Trophoblast cell (in vitro differentiated cells and primary cell): ENCODE results near the gene AGAP6.
"Not testable (repeated sequence)": the region's sequence is repeated elsewhere in the genome, so short reads cannot be mapped to it uniquely, and the experiment has no call there.

Source experiments
- DNase-seq, 2 donors: peaks; one replicate each; pipeline ENCODE4 v3.0.0-alpha.2; 2016
- H2AFZ ChIP-seq: 2 replicates; pipeline ENCODE4 v1.6.1; 2013; ENCODE audit warnings: low read length, moderate library complexity, mild to moderate bottlenecking; ENCODE audit not compliant: insufficient read depth, poor library complexity
- H2AK5ac ChIP-seq: 2 replicates; pipeline ENCODE4 v1.6.1; 2013; ENCODE audit warnings: mild to moderate bottlenecking, low read length
- H2BK120ac ChIP-seq: 2 replicates; pipeline ENCODE4 v1.6.1; 2013; ENCODE audit warnings: low read length, mild to moderate bottlenecking, moderate library complexity; ENCODE audit not compliant: insufficient read depth, poor library complexity
- H2BK12ac ChIP-seq: 2 replicates; pipeline ENCODE4 v1.6.1; 2013; ENCODE audit warnings: mild to moderate bottlenecking, low read length, moderate library complexity
- H2BK5ac ChIP-seq: 2 replicates; pipeline ENCODE4 v1.6.1; 2013; ENCODE audit warnings: low read length, low read depth, moderate library complexity, mild to moderate bottlenecking; ENCODE audit not compliant: poor library complexity
- H3K14ac ChIP-seq: 2 replicates; pipeline ENCODE4 v1.6.1; 2013; ENCODE audit warnings: mild to moderate bottlenecking, low read length
- H3K18ac ChIP-seq: 2 replicates; pipeline ENCODE4 v1.6.1; 2013; ENCODE audit warnings: mild to moderate bottlenecking, low read length
- H3K23ac ChIP-seq: 2 replicates; pipeline ENCODE4 v1.6.1; 2013; ENCODE audit warnings: low read length
- H3K27ac ChIP-seq: 2 replicates; pipeline ENCODE4 v1.5.1; 2013; ENCODE audit warnings: low read depth, mild to moderate bottlenecking, inconsistent platforms, low read length, moderate library complexity
- H3K27me3 ChIP-seq: 2 replicates; pipeline ENCODE4 v1.6.1; 2013; ENCODE audit warnings: inconsistent platforms, mild to moderate bottlenecking, low read length, moderate library complexity; ENCODE audit not compliant: insufficient read depth
- H3K36me3 ChIP-seq, 2 experiments: 1 replicate in 1 of 2; 2 replicates in 1 of 2; pipeline ENCODE4 v1.6.1; 2013; ENCODE audit warnings: low read length in 2 of 2, mild to moderate bottlenecking in 2 of 2, moderate library complexity in 1 of 2; ENCODE audit not compliant: insufficient read depth in 2 of 2, control insufficient read depth in 1 of 2
- H3K4ac ChIP-seq: 2 replicates; pipeline ENCODE4 v1.6.1; 2013; ENCODE audit warnings: low read depth, mild to moderate bottlenecking, low read length, moderate library complexity
- H3K4me1 ChIP-seq, 2 experiments: 1 replicate in 1 of 2; 2 replicates in 1 of 2; pipeline ENCODE4 v1.6.1; 2013; ENCODE audit warnings: low read length in 2 of 2, mild to moderate bottlenecking in 2 of 2, moderate library complexity in 1 of 2; ENCODE audit not compliant: insufficient read depth in 2 of 2, control insufficient read depth in 1 of 2
- H3K4me2 ChIP-seq: 2 replicates; pipeline ENCODE4 v1.6.1; 2013; ENCODE audit warnings: inconsistent platforms, mild to moderate bottlenecking, low read length, moderate library complexity
- H3K4me3 ChIP-seq: 2 replicates; pipeline ENCODE4 v1.5.1; 2013; ENCODE audit warnings: mild to moderate bottlenecking, low read depth, low read length, inconsistent platforms
- H3K79me1 ChIP-seq: one replicate; pipeline ENCODE4 v1.6.1; 2013; ENCODE audit warnings: low read length
- H3K79me2 ChIP-seq: 2 replicates; pipeline ENCODE4 v1.6.1; 2013; ENCODE audit warnings: low read length, mild to moderate bottlenecking; ENCODE audit not compliant: control insufficient read depth, insufficient read depth, poor library complexity
- H3K9ac ChIP-seq: 2 replicates; pipeline ENCODE4 v1.6.1; 2013; ENCODE audit warnings: mild to moderate bottlenecking, low read length
- H3K9me3 ChIP-seq: 2 replicates; pipeline ENCODE4 v1.6.1; 2013; ENCODE audit warnings: low read depth, mild to moderate bottlenecking, control low read depth, inconsistent platforms, low read length; ENCODE audit not compliant: insufficient read depth
- H4K12ac ChIP-seq: 2 replicates; pipeline ENCODE4 v1.6.1; 2013; ENCODE audit warnings: low read depth, mild to moderate bottlenecking, low read length, moderate library complexity
- H4K8ac ChIP-seq: 2 replicates; pipeline ENCODE4 v1.6.1; 2013; ENCODE audit warnings: low read depth, mild to moderate bottlenecking, low read length, moderate library complexity
- H4K91ac ChIP-seq: one replicate; pipeline ENCODE4 v1.6.1; 2013; ENCODE audit warnings: low read depth, mild to moderate bottlenecking, low read length, moderate library complexity
- WGBS: extraction: QIAGEN DNeasy Blood & Tissue Kit; methylation state at CpG from one replicate; pipeline ENCODE4 v1.1.7; 2013; ENCODE audit warnings: missing lambda C conversion rate; ENCODE audit not compliant: insufficient read length, insufficient coverage; ENCODE audit errors: extremely low coverage; 5-methylcytosine and 5-hydroxymethylcytosine counted together

AGAP6 gene

DNA sequence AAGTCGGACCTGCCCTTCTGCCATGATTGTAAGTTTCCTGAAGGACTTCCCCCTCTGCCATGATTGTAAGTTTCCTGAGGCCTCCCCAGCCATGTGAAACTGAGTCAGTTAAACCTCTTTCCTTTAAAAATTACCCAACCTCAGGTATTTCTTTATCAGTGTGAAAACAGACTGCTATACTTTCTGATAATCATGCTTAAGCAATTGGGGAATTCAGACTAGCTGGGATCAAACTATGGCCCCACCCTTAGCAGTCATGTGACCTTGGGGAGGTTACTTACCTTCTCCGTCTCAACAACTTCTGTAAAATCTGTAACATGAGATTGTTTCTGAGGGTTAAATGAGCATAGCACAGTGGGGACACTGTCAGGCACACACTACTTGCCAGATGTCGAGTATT, 999 bp upstream of the AGAP6 start:
- H4K8ac ChIP-seq, H2BK12ac ChIP-seq, H3K14ac ChIP-seq, H2BK120ac ChIP-seq, H4K91ac ChIP-seq, H4K12ac ChIP-seq, H3K27me3 ChIP-seq, H3K23ac ChIP-seq, H3K27ac ChIP-seq, H3K4me2 ChIP-seq, H3K9ac ChIP-seq, H3K4me3 ChIP-seq, H3K4me1 ChIP-seq, H2AK5ac ChIP-seq, H3K18ac ChIP-seq, H3K79me1 ChIP-seq, H2BK5ac ChIP-seq, H3K4ac ChIP-seq, H3K36me3 ChIP-seq, H2AFZ ChIP-seq, H3K79me2 ChIP-seq, H3K9me3 ChIP-seq, DNase-seq: not testable (repeated sequence)
- no CpG with 5 or more reads among the region's 3 CpGs for WGBS

DNA sequence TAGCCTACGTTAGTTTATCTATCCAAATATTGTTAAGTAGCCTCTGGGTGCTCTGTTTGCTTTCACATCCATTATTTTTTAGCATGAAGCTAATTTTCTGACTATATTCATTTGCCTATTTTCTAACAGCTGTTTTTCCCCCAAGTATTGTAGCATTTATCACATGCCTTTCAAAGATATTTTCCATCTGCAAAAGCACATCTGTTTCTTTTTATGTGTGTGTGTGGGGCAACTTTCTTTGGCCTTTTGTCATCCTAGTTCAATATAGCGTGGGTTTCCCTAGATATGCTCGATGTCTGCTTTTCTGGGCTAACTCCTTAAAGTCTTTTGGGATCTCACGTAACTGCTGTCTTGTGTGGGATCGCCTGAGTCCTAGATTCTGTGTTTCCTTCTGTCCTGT, 7.1 kb downstream of the AGAP6 start:
- H3K18ac ChIP-seq, H2AK5ac ChIP-seq, H3K36me3 ChIP-seq, H2AFZ ChIP-seq, H2BK120ac ChIP-seq, H3K27me3 ChIP-seq, H2BK12ac ChIP-seq, H3K79me1 ChIP-seq, H4K8ac ChIP-seq, H3K14ac ChIP-seq, H3K4me3 ChIP-seq, H4K12ac ChIP-seq, H3K79me2 ChIP-seq, H3K4me2 ChIP-seq, H3K4me1 ChIP-seq, H4K91ac ChIP-seq, DNase-seq, H3K23ac ChIP-seq, H3K9ac ChIP-seq, H3K9me3 ChIP-seq, H3K4ac ChIP-seq, H2BK5ac ChIP-seq, H3K27ac ChIP-seq: not testable (repeated sequence)
- no CpG with 5 or more reads among the region's 5 CpGs for WGBS

DNA sequence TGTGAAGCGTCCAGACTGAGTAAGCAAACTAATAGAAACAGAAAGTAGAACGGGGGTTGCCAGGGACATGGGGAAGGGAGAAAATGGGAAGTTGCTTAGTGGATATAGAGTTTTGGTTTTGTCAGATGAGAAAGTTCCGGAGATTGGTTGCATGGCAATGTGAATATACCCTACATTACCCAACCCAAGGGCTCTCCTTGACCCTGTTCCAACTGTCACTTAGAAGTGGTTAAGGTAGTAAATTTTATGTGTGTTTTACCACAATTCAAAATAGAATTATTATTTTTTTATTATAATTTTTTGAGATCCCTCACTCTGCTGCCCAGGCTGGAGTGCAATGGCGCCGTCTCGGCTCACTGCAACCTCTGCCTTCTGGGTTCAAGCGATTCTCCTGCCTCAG, 25.8 kb downstream of the AGAP6 start:
- H2BK12ac ChIP-seq, H3K36me3 ChIP-seq, H4K8ac ChIP-seq, H3K27me3 ChIP-seq, H2AFZ ChIP-seq, H3K4me3 ChIP-seq, H3K9ac ChIP-seq, H4K91ac ChIP-seq, H3K4me2 ChIP-seq, H3K79me1 ChIP-seq, H3K18ac ChIP-seq, H3K23ac ChIP-seq, DNase-seq, H2AK5ac ChIP-seq, H2BK120ac ChIP-seq, H2BK5ac ChIP-seq, H3K14ac ChIP-seq, H4K12ac ChIP-seq, H3K4me1 ChIP-seq, H3K27ac ChIP-seq, H3K4ac ChIP-seq, H3K79me2 ChIP-seq, H3K9me3 ChIP-seq: not testable (repeated sequence)
- WGBS, result no CpG with 5 or more reads among the region's 7 CpGs

DNA sequence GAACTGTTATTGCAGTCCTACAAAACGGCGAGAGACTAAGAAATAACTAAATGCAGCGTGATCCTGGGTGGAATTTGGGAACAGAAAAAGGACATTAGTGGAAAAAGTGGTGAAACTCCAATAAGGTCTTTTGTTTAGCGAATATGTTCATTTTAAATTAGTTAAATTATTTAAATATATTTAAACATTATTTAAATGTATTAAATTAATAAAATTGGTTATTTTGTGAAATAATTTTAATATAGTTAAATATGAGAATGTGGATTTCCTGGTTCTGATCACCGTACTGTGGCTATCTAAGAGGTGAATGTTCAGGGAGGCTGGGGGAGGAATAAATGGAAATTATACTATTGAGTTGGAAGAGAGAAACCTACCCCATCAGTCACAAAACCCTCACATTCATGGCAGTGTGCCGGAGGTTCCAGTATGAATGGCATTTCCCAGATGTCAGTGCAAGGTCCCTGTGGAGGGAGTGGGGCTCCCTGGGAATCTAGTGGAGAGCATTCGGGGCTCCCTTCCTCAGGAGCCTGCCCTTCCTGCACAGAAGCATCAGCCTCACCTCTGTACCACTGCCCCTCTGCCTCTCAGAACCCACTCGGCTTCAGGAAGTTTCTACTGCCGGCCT, 27.5 kb downstream of the AGAP6 start:
- not testable (repeated sequence) for H3K27me3 ChIP-seq, H3K36me3 ChIP-seq
- no CpG with 5 or more reads among the region's 9 CpGs for WGBS

More for the DNA sequence above, 27.5 kb downstream of the AGAP6 start:
- not testable (repeated sequence) for H2BK120ac ChIP-seq, H3K18ac ChIP-seq, H3K79me2 ChIP-seq, DNase-seq, H2AFZ ChIP-seq, H3K4ac ChIP-seq, H2BK12ac ChIP-seq, H3K9me3 ChIP-seq, H3K27ac ChIP-seq, H3K9ac ChIP-seq, H3K4me2 ChIP-seq, H2AK5ac ChIP-seq, H4K91ac ChIP-seq, H4K12ac ChIP-seq, H3K14ac ChIP-seq, H3K4me3 ChIP-seq, H3K4me1 ChIP-seq, H3K79me1 ChIP-seq, H3K23ac ChIP-seq, H4K8ac ChIP-seq, H2BK5ac ChIP-seq
